ENCODE measurements around the gene ADCK1. TPM values are rescaled to one million over a fixed set of nuclear protein-coding genes. Genes with fewer than 3 reads are reported as not detected.
"Not testable (repeated sequence)": the region's sequence is repeated elsewhere in the genome, so short reads cannot be mapped to it uniquely, and the experiment has no call there.

The ADCK1 gene
- total and polyA plus RNA-seq, 2 experiments from 2014 or later = 6.7 to 11.2 TPM

GRCh38 chr14:77812028-77812427 is 12.1 kb downstream of the ADCK1 start:
- peaks cover 8% of the 10 kb centered on the region for H3K27me3 Mint-ChIP-seq (ENCODE audit: insufficient read depth, low read depth, poor library complexity)
- no peaks in the 10 kb centered on the region for H3K27me3 ChIP-seq (ENCODE audit: insufficient read depth)
- no peaks in the 10 kb centered on the region for H4K20me1 ChIP-seq (replicated peaks; ENCODE audit: insufficient read depth)
- no peaks in the 10 kb centered on the region for H3K36me3 Mint-ChIP-seq (ENCODE audit: low read depth)
- H3K4me1 ChIP-seq (ENCODE audit: insufficient read depth) = no peaks in the 10 kb centered on the region
- H3K79me2 ChIP-seq (replicated peaks; ENCODE audit: insufficient read depth) = no peaks in the 10 kb centered on the region
- no peak overlapping the region for H3K27ac Mint-ChIP-seq
- H3K4me1 Mint-ChIP-seq = no peaks in the 10 kb centered on the region
- no peak overlapping the region for H3K4me2 ChIP-seq
- H3K4me3 ChIP-seq = no peak overlapping the region
- H3F3A ChIP-seq (replicated peaks; ENCODE audit: low read depth) = no peaks in the 10 kb centered on the region
- H3K9me3 Mint-ChIP-seq = no peaks in the 10 kb centered on the region
- DNase-seq (ENCODE audit: low spot score) (no peak), ATAC-seq (no peak)
- no peak overlapping the region for H3K4me3 Mint-ChIP-seq
- H3K36me3 ChIP-seq (ENCODE audit: insufficient read depth) = no peaks in the 10 kb centered on the region
- no peaks in the 10 kb centered on the region for H3K9me2 ChIP-seq (ENCODE audit: insufficient read depth)
- H3K27ac ChIP-seq (ENCODE audit: low read depth) = no peak overlapping the region
- H2AFZ ChIP-seq = no peak overlapping the region
- no peak for TF ChIP-seq EZH2 (IDR thresholded peaks at IDR 0.05; ENCODE audit: low read depth, unreplicated experiment)
- TF ChIP-seq REST (IDR thresholded peaks at IDR 0.05; ENCODE audit: unreplicated experiment) = no peak
- TF ChIP-seq ZNF114 (CRISPR knock-in tag; IDR thresholded peaks at IDR 0.05) = no peak
- no peak for TF ChIP-seq CREB1 (CRISPR knock-in tag; IDR thresholded peaks at IDR 0.05; ENCODE audit: low read depth)
- no peak for TF ChIP-seq ZNF331 (CRISPR knock-in tag; IDR thresholded peaks at IDR 0.05; ENCODE audit: low read depth)
- no peak for TF ChIP-seq CTCF (conservative IDR thresholded peaks at IDR 0.05; ENCODE audit: low read depth in 2 of 2)
- no peak for TF ChIP-seq NANOG (IDR thresholded peaks at IDR 0.05; ENCODE audit: borderline replicate concordance)
- no peak for TF ChIP-seq ETS1 (IDR thresholded peaks at IDR 0.05)
- TF ChIP-seq STAT1 (IDR thresholded peaks at IDR 0.05; ENCODE audit: unreplicated experiment) = no peak
- TF ChIP-seq POLR2AphosphoS5 (IDR thresholded peaks at IDR 0.05; ENCODE audit: low read depth) = no peak
- TF ChIP-seq EZH2phosphoT487 (IDR thresholded peaks at IDR 0.05; ENCODE audit: unreplicated experiment) = no peak

- not testable (repeated sequence) for H3K79me2 ChIP-seq (replicated peaks; ENCODE audit: insufficient read depth); H3K4me1 Mint-ChIP-seq; H3K27me3 Mint-ChIP-seq (ENCODE audit: insufficient read depth, low read depth, poor library complexity); DNase-seq (ENCODE audit: low spot score); H3K27ac ChIP-seq (ENCODE audit: low read depth); H3F3A ChIP-seq (replicated peaks; ENCODE audit: low read depth); H3K36me3 Mint-ChIP-seq (ENCODE audit: low read depth); H3K27ac Mint-ChIP-seq; H3K9me3 Mint-ChIP-seq; H3K4me1 ChIP-seq (ENCODE audit: insufficient read depth); H4K20me1 ChIP-seq (replicated peaks; ENCODE audit: insufficient read depth); ATAC-seq; H2AFZ ChIP-seq; H3K4me3 Mint-ChIP-seq; H3K4me3 ChIP-seq; H3K36me3 ChIP-seq (ENCODE audit: insufficient read depth); H3K4me2 ChIP-seq; H3K27me3 ChIP-seq (ENCODE audit: insufficient read depth); H3K9me2 ChIP-seq (ENCODE audit: insufficient read depth)
These were observed 12.8 kb downstream of the ADCK1 start for GRCh38 chr14:77812682-77813081.
